Nephron (organoid): ENCODE data around the gene ABHD4.
"Not testable (repeated sequence)": the region's sequence is repeated elsewhere in the genome, so short reads cannot be mapped to it uniquely, and the experiment has no call there.

Experiments
- H3K27ac Mint-ChIP-seq, 3 experiments: 2 replicates each; pipeline ENCODE4 v1.8.0; 2020; ENCODE audit warnings: mixed read lengths in 3 of 3, mild to moderate bottlenecking in 2 of 3, moderate library complexity in 1 of 3
- H3K27me3 Mint-ChIP-seq: 2 replicates; pipeline ENCODE4 v1.8.0; 2021; ENCODE audit warnings: low read depth, mild to moderate bottlenecking, moderate library complexity, mixed read lengths
- H3K36me3 Mint-ChIP-seq: 2 replicates; pipeline ENCODE4 v1.8.0; 2020; ENCODE audit warnings: low read depth, mixed read lengths
- H3K4me1 Mint-ChIP-seq: 2 replicates; pipeline ENCODE4 v1.8.0; 2020; ENCODE audit warnings: mixed read lengths
- H3K4me3 Mint-ChIP-seq, 3 experiments: 2 replicates each; pipeline ENCODE4 v1.8.0; 2020; ENCODE audit warnings: mild to moderate bottlenecking in 3 of 3, mixed read lengths in 3 of 3, moderate library complexity in 2 of 3
- H3K9me3 Mint-ChIP-seq: 2 replicates; pipeline ENCODE4 v1.8.0; 2020; ENCODE audit warnings: mixed read lengths
- TF ChIP-seq, protein P1 (sequence below), 3 experiments: fragments of 200-600 bp; sonication (generic); IDR thresholded peaks; one replicate each; pipeline ENCODE4 v1.5.0; 2021; ENCODE audit warnings: antibody characterized with exemption in 3 of 3; ENCODE audit not compliant: unreplicated experiment in 3 of 3

ABHD4 gene

DNA sequence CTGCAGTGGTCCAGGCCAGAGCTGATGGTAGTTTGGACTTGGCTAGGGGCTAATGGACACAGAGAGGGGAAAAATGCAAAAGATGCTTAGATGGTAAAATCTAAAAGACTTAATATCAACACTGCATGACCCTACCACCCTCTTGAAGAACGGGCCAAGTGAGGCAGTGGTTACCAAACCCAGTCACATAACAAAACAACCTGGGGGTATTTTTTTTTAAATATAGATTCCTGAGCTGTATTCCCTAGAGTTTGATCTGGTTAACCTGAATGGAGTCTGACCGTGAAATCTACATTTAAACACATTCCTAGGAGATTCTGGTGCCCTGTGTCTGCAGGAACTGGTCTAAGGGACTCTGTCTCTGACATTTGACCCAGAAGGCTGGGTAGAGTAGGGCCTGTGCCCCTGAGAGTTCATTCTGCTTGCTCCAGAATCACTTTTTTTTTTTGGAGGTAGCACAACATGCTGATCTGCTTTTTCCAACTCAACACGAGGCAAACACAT lies 15.7 kb downstream of the ABHD4 start:
- Mint-ChIP-seq H3K4me3 (no peak overlapping the region), H3K36me3 (peaks cover 30% of the 10 kb centered on the region), H3K4me1 (peaks cover 16% of the 10 kb centered on the region), H3K27ac (peak overlapping the region; percentile 74 to 95 (median 76)), H3K9me3 (peaks cover 2% of the 10 kb centered on the region), H3K27me3 (no peaks in the 10 kb centered on the region)
- TF ChIP-seq, protein P1, sequence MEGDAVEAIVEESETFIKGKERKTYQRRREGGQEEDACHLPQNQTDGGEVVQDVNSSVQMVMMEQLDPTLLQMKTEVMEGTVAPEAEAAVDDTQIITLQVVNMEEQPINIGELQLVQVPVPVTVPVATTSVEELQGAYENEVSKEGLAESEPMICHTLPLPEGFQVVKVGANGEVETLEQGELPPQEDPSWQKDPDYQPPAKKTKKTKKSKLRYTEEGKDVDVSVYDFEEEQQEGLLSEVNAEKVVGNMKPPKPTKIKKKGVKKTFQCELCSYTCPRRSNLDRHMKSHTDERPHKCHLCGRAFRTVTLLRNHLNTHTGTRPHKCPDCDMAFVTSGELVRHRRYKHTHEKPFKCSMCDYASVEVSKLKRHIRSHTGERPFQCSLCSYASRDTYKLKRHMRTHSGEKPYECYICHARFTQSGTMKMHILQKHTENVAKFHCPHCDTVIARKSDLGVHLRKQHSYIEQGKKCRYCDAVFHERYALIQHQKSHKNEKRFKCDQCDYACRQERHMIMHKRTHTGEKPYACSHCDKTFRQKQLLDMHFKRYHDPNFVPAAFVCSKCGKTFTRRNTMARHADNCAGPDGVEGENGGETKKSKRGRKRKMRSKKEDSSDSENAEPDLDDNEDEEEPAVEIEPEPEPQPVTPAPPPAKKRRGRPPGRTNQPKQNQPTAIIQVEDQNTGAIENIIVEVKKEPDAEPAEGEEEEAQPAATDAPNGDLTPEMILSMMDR (IDR thresholded peaks at IDR 0.05; ENCODE audit: unreplicated experiment in 3 of 3), result no peak

DNA sequence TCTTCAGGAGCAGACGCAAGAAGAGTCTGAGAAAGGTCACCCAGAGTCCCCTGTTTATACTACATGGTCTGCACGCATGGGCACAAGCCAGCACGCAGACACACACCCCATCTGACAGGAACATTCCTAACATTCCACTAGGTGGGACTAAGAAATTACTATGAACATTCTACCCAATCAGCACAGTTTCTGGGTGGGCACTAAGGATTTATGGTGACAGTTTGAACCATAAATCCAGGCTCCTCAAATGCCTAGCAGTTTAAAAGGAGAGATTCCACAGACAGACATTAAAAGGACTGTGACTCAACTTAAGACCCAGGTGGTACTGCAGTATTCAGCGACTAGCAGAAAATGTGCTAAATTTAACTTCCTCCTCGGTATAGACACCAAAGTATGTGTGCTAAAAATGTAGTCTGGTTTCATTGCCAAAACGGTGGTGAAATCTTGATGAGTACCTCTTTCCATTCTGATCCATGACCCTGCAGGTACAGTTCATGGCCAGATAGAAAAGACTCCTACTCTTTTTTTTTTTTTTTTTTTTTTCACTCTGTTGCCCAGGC lies 16.2 kb downstream of the ABHD4 start:
- peak overlapping the region; percentile 74 to 95 (median 76) for H3K27ac Mint-ChIP-seq
- peaks cover 16% of the 10 kb centered on the region for H3K4me1 Mint-ChIP-seq
- no peaks in the 10 kb centered on the region for H3K27me3 Mint-ChIP-seq
- peaks cover 3% of the 10 kb centered on the region for H3K9me3 Mint-ChIP-seq
- H3K36me3 Mint-ChIP-seq, result peaks cover 29% of the 10 kb centered on the region
- H3K4me3 Mint-ChIP-seq, result no peak overlapping the region
- TF ChIP-seq, protein P1 (IDR thresholded peaks at IDR 0.05; ENCODE audit: unreplicated experiment in 3 of 3), result no peak

DNA sequence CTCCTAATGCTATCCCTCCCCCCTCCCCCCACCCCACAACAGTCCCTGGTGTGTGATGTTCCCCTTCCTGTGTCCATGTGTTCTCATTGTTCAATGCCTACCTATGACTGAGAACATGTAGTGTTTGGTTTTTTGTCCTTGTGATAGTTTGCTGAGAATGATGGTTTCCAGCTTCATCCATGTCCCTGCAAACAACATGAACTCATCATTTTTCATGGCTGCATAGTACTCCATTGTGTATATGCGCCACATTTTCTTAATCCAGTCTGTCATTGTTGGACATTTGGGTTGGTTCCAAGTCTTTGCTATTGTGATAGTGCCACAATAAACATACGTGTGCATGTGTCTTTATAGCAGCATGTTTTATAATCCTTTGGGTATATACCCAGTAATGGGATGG lies 17.7 kb downstream of the ABHD4 start:
- peaks cover 16% of the 10 kb centered on the region for H3K4me1 Mint-ChIP-seq

DNA sequence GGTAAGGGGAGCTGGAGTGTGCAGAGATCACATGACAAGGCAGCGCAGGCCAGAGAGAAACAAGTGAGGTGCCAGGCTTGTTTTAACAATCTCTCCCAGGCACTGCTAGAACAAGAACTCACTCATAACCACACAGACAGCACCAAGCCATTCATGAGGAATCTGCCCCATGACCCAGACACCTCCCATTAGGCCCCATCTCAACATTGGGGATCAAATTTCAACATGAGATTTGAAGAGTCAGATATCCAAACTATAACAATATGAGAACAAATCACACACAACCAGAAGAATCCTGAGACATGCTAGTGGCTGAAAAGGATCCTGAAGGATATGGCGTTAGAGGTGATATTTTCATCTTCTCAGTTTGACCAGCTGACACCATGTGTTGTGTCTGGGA lies 24.2 kb downstream of the ABHD4 start:
- H3K4me3 Mint-ChIP-seq, result no peak overlapping the region
- no peaks in the 10 kb centered on the region for H3K27me3 Mint-ChIP-seq
- TF ChIP-seq, protein P1 (IDR thresholded peaks at IDR 0.05; ENCODE audit: unreplicated experiment in 3 of 3), result no peak
- peaks cover 16% of the 10 kb centered on the region for H3K4me1 Mint-ChIP-seq
- peaks cover 8% of the 10 kb centered on the region for H3K9me3 Mint-ChIP-seq
- H3K36me3 Mint-ChIP-seq, result peaks cover 6% of the 10 kb centered on the region
- peak overlapping the region in 1 of 3 experiments; percentile 29 for H3K27ac Mint-ChIP-seq

More for the DNA sequence above, 17.7 kb downstream of the ABHD4 start:
- not testable (repeated sequence) for H3K4me3 Mint-ChIP-seq, H3K9me3 Mint-ChIP-seq, H3K27me3 Mint-ChIP-seq
- H3K36me3 Mint-ChIP-seq, result peaks cover 17% of the 10 kb centered on the region
- H3K27ac Mint-ChIP-seq, result peak overlapping the region in 1 of 3 experiments; percentile 51

DNA sequence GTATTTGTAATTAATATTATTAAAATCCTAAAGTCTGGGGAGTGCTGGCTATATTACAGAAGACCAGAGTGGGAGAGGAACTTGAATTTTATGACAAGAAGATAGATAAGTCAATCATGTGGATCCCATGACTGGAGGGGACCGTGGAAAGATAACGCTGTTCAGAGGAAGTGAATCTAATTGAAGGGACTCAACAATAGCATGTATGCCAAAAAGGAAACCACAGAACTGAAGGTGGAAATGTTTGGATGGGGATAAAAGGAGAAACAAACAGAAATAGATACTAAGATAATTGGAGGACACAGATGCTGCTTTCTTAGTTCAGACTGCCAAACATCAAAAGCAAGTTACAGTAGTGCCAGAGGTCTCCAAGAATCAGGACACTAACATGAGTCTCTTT lies 24.9 kb downstream of the ABHD4 start:
- Mint-ChIP-seq H3K27me3 (no peaks in the 10 kb centered on the region), H3K27ac (peak overlapping the region in 1 of 3 experiments; percentile 5)

DNA sequence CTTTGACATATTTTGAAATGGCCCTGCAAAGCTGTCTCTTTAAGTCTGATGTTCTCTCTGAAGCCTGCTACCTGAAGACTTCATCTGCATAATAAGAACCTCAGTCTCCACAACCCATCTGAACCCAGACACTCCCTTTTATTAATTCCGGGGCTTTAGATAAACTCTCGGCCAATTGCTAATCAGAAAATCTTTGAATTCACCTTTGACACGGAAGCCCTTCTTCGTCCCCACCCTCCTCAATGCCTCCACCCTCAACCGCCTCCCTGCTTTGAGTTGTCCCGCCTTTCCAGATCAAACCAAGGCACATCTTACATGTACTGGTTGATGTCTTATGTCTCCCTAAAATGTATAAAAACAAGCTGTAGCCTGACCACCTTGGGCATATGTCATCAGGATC lies 28.5 kb downstream of the ABHD4 start:
- no peaks in the 10 kb centered on the region for H3K27me3 Mint-ChIP-seq
- H3K36me3 Mint-ChIP-seq, result peaks cover 3% of the 10 kb centered on the region
- peaks cover 14% of the 10 kb centered on the region for H3K9me3 Mint-ChIP-seq
- no peak overlapping the region for H3K27ac Mint-ChIP-seq
- no peak overlapping the region for H3K4me3 Mint-ChIP-seq
- H3K4me1 Mint-ChIP-seq, result peaks cover 16% of the 10 kb centered on the region
- TF ChIP-seq, protein P1 (IDR thresholded peaks at IDR 0.05; ENCODE audit: unreplicated experiment in 3 of 3), result no peak

More for the DNA sequence above, 24.9 kb downstream of the ABHD4 start:
- TF ChIP-seq, protein P1 (IDR thresholded peaks at IDR 0.05; ENCODE audit: unreplicated experiment in 3 of 3), result no peak
- H3K36me3 Mint-ChIP-seq, result peaks cover 6% of the 10 kb centered on the region
- no peak overlapping the region for H3K4me3 Mint-ChIP-seq
- H3K4me1 Mint-ChIP-seq, result peaks cover 16% of the 10 kb centered on the region
- peaks cover 8% of the 10 kb centered on the region for H3K9me3 Mint-ChIP-seq
